GM12878 (cell line): Measurements from ENCODE around the gene TGM5.

Experiments used
- CEBPB ChIP-seq, 2 experiments: fragments of 150-350 bp in 1 of 2; IDR thresholded peaks; 2 replicates each; pipeline ENCODE4 v1.6.1; 2012 to 2014; ENCODE audit warnings: low read depth in 2 of 2, low read length in 2 of 2, borderline replicate concordance in 1 of 2, inconsistent platforms in 1 of 2
- GABPA ChIP-seq: IDR thresholded peaks from 2 replicates; pipeline ENCODE4 v1.6.1; 2014; ENCODE audit warnings: antibody characterized with exemption, low read depth, mild to moderate bottlenecking, inconsistent platforms
- NR2C2 ChIP-seq: IDR thresholded peaks from 2 replicates; pipeline ENCODE4 v1.6.1; 2011; ENCODE audit warnings: borderline replicate concordance, low read depth; ENCODE audit not compliant: control insufficient read depth, insufficient read length
- RB1 ChIP-seq: fragments of 450-650 bp; formaldehyde crosslinking; IDR thresholded peaks from 2 replicates; pipeline ENCODE4 v1.6.1; 2017; ENCODE audit warnings: mild to moderate bottlenecking, borderline replicate concordance
- SP1 ChIP-seq: IDR thresholded peaks from one replicate; pipeline ENCODE4 v1.6.1; 2011; ENCODE audit warnings: low read depth, low read length
- SRF ChIP-seq, 2 experiments: IDR thresholded peaks; 2 replicates each; pipeline ENCODE4 v1.6.1; 2011; ENCODE audit warnings: low read depth in 2 of 2, low read length in 2 of 2, mild to moderate bottlenecking in 1 of 2, moderate library complexity in 1 of 2
- YY1 ChIP-seq: IDR thresholded peaks from 2 replicates; pipeline ENCODE4 v1.6.1; 2011; ENCODE audit warnings: low read depth, mild to moderate bottlenecking, low read length
- ZZZ3 ChIP-seq: IDR thresholded peaks from 2 replicates; pipeline ENCODE4 v1.6.1; 2011; ENCODE audit warnings: low read depth; ENCODE audit not compliant: control insufficient read depth, insufficient read length
- TF ChIP-seq, protein P1 (sequence below), 3 experiments: IDR thresholded peaks in 2 of 3; conservative IDR thresholded peaks in 1 of 3; 2 replicates each; pipeline ENCODE4 v1.5.1; 2011; ENCODE audit warnings: low read depth in 3 of 3, low read length in 3 of 3, mild to moderate bottlenecking in 3 of 3, control low read depth in 2 of 3, moderate library complexity in 2 of 3, inconsistent platforms in 1 of 3, mixed read lengths in 1 of 3; ENCODE audit not compliant: control insufficient read depth in 2 of 3, insufficient read depth in 1 of 3; ENCODE audit errors: extremely low read depth in 1 of 3
- TF ChIP-seq, protein P2 (sequence below): IDR thresholded peaks from 2 replicates; pipeline ENCODE4 v1.6.1; 2011; ENCODE audit warnings: low read depth, mild to moderate bottlenecking, low read length, moderate library complexity, borderline replicate concordance; ENCODE audit errors: extremely low read depth
- TF ChIP-seq, protein P3 (sequence below): fragments of 450-650 bp; IDR thresholded peaks from 2 replicates; pipeline ENCODE4 v1.6.1; 2017; ENCODE audit warnings: mild to moderate bottlenecking, low read depth, inconsistent platforms; ENCODE audit not compliant: poor library complexity, severe bottlenecking
- TF ChIP-seq, protein P4 (sequence below): IDR thresholded peaks from 2 replicates; pipeline ENCODE4 v1.6.1; 2012; ENCODE audit warnings: mild to moderate bottlenecking, low read depth, low read length

DNA sequence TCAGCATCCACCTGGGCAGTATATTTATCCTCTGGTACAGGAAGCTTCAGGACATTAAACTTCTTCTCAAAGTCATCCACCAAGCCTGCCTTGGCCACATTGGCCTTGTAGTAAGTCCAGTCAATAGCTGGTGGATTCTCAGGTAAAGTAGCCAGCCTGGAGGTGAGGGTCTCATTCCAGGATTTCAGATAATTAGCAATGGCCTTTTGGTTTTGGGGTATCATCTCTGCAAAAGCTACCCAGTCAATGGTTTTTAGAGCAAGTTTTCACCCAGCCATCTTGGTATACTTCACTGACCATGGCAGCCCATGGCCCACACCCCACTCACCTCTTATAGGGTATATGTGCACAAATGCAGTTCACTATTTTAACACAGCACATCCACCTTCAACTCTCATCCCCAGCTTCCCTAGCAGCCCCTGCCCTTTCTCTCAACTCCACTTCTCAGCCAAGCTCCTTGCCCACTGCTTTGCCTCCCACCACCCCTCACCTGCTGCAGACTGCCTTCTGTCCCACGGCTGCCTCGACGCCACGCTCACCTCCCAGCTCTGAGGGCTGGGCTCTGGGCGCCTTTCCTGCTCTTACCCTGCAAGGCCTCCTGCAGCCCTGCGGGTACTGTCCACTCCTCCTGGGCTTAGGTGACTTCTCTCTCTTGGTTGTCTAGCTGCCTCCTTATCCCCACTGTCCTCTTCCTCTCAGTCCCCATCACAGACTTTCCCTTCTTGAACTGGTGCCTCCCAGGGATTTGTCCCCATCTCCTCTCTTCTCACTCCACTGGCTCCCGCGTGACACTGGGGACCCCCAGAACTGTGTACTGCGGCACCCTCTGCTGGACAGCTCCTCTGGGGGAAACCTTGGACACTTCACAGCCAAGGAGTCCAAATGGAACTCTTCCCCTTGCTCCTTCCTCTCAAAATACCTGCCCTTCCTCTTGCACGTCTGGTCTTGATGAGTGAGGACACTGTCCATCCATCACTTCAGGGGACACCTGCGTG is 1.7 kb upstream of the TGM5 start:
- TF ChIP-seq RB1, result no peak
- TF ChIP-seq, protein P1, sequence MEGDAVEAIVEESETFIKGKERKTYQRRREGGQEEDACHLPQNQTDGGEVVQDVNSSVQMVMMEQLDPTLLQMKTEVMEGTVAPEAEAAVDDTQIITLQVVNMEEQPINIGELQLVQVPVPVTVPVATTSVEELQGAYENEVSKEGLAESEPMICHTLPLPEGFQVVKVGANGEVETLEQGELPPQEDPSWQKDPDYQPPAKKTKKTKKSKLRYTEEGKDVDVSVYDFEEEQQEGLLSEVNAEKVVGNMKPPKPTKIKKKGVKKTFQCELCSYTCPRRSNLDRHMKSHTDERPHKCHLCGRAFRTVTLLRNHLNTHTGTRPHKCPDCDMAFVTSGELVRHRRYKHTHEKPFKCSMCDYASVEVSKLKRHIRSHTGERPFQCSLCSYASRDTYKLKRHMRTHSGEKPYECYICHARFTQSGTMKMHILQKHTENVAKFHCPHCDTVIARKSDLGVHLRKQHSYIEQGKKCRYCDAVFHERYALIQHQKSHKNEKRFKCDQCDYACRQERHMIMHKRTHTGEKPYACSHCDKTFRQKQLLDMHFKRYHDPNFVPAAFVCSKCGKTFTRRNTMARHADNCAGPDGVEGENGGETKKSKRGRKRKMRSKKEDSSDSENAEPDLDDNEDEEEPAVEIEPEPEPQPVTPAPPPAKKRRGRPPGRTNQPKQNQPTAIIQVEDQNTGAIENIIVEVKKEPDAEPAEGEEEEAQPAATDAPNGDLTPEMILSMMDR (IDR thresholded peaks at IDR 0.05 in 2 of 3, conservative IDR thresholded peaks at IDR 0.05 in 1 of 3; ENCODE audit: control insufficient read depth in 2 of 3, extremely low read depth in 1 of 3, insufficient read depth in 1 of 3, low read depth in 3 of 3, low read length in 3 of 3), result peak; percentile 32 to 88 (median 64); a peak in 5 of 6 replicates
- TF ChIP-seq, protein P2, sequence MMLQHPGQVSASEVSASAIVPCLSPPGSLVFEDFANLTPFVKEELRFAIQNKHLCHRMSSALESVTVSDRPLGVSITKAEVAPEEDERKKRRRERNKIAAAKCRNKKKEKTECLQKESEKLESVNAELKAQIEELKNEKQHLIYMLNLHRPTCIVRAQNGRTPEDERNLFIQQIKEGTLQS, result no peak
- TF ChIP-seq SRF (IDR thresholded peaks at IDR 0.05; ENCODE audit: low read depth in 2 of 2, low read length in 2 of 2), result no peak
- TF ChIP-seq, protein P3, sequence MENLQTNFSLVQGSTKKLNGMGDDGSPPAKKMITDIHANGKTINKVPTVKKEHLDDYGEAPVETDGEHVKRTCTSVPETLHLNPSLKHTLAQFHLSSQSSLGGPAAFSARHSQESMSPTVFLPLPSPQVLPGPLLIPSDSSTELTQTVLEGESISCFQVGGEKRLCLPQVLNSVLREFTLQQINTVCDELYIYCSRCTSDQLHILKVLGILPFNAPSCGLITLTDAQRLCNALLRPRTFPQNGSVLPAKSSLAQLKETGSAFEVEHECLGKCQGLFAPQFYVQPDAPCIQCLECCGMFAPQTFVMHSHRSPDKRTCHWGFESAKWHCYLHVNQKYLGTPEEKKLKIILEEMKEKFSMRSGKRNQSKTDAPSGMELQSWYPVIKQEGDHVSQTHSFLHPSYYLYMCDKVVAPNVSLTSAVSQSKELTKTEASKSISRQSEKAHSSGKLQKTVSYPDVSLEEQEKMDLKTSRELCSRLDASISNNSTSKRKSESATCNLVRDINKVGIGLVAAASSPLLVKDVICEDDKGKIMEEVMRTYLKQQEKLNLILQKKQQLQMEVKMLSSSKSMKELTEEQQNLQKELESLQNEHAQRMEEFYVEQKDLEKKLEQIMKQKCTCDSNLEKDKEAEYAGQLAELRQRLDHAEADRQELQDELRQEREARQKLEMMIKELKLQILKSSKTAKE, result no peak
- TF ChIP-seq, protein P4, sequence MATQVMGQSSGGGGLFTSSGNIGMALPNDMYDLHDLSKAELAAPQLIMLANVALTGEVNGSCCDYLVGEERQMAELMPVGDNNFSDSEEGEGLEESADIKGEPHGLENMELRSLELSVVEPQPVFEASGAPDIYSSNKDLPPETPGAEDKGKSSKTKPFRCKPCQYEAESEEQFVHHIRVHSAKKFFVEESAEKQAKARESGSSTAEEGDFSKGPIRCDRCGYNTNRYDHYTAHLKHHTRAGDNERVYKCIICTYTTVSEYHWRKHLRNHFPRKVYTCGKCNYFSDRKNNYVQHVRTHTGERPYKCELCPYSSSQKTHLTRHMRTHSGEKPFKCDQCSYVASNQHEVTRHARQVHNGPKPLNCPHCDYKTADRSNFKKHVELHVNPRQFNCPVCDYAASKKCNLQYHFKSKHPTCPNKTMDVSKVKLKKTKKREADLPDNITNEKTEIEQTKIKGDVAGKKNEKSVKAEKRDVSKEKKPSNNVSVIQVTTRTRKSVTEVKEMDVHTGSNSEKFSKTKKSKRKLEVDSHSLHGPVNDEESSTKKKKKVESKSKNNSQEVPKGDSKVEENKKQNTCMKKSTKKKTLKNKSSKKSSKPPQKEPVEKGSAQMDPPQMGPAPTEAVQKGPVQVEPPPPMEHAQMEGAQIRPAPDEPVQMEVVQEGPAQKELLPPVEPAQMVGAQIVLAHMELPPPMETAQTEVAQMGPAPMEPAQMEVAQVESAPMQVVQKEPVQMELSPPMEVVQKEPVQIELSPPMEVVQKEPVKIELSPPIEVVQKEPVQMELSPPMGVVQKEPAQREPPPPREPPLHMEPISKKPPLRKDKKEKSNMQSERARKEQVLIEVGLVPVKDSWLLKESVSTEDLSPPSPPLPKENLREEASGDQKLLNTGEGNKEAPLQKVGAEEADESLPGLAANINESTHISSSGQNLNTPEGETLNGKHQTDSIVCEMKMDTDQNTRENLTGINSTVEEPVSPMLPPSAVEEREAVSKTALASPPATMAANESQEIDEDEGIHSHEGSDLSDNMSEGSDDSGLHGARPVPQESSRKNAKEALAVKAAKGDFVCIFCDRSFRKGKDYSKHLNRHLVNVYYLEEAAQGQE, result no peak
- no peak for TF ChIP-seq CEBPB (IDR thresholded peaks at IDR 0.05; ENCODE audit: borderline replicate concordance in 1 of 2, low read depth in 2 of 2, low read length in 2 of 2)
- no peak for TF ChIP-seq GABPA
- peak; percentile 43; the same call in 1 of the 2 replicates for TF ChIP-seq YY1
- TF ChIP-seq NR2C2, result no peak
- TF ChIP-seq SP1, result no peak
- no peak for TF ChIP-seq ZZZ3
